Activated naive CD4-positive, alpha-beta T cell treated with anti-CD3 and anti-CD28 coated beads, Interleukin-2, amount 10 ng/mL, durations not matched to agents 7 days and 5 days (primary cell): ENCODE results near the gene MOSPD3.

Experiments used
- CTCF ChIA-PET: fragments of 350-600 bp; sonication (Branson Sonifier 250); formaldehyde crosslinking; loops from one replicate; lab custom pipeline; 2021; ENCODE audit warnings: antibody characterized with exemption; lab: Charles Lee
- DNase-seq: peaks from one replicate; pipeline ENCODE4 v3.0.0-alpha.2; 2020
- H3K27ac Mint-ChIP-seq: one replicate; pipeline ENCODE4 v1.8.0; 2021; ENCODE audit warnings: mild to moderate bottlenecking, moderate library complexity, mixed read lengths
- H3K27me3 Mint-ChIP-seq: one replicate; pipeline ENCODE4 v1.8.0; 2021; ENCODE audit warnings: mild to moderate bottlenecking, mixed read lengths
- H3K36me3 Mint-ChIP-seq: one replicate; pipeline ENCODE4 v1.8.0; 2021; ENCODE audit warnings: mixed read lengths
- H3K4me1 Mint-ChIP-seq: one replicate; pipeline ENCODE4 v1.8.0; 2021; ENCODE audit warnings: mixed read lengths
- H3K4me3 Mint-ChIP-seq: one replicate; pipeline ENCODE4 v1.8.0; 2021; ENCODE audit warnings: mild to moderate bottlenecking, moderate library complexity, mixed read lengths
- H3K9me3 Mint-ChIP-seq: one replicate; pipeline ENCODE4 v1.8.0; 2021; ENCODE audit warnings: mixed read lengths

MOSPD3 gene

GRCh38 chr7:100582041-100582579 is 30.2 kb upstream of the MOSPD3 start:
- CTCF ChIA-PET, result interaction anchor here (1.7 to 9.1 kb wide), 3 partner anchors 18 to 110 kb away, joined by 4 to 130 read pairs (median 16); no protein-coding TSS in a partner anchor
- peak overlapping the region; percentile 98 for H3K27ac Mint-ChIP-seq

GRCh38 chr7:100582650-100583049 is 29.7 kb upstream of the MOSPD3 start:
- peaks cover 33% of the 10 kb centered on the region for H3K36me3 Mint-ChIP-seq
- H3K27me3 Mint-ChIP-seq, result peaks cover 4% of the 10 kb centered on the region
- peaks cover 32% of the 10 kb centered on the region for H3K4me1 Mint-ChIP-seq
- CTCF ChIA-PET, result interaction anchor here (0.6 to 9.1 kb wide), 6 partner anchors 19 to 114 kb away, joined by 3 to 130 read pairs (median 4); no protein-coding TSS in a partner anchor
- H3K4me3 Mint-ChIP-seq, result peak overlapping the region; percentile 89
- H3K9me3 Mint-ChIP-seq, result no peaks in the 10 kb centered on the region
- DNase-seq, result no peak
- peak overlapping the region; percentile 98 for H3K27ac Mint-ChIP-seq

More at GRCh38 chr7:100582041-100582579, 30.2 kb upstream of the MOSPD3 start:
- Mint-ChIP-seq H3K27me3 (peaks cover 4% of the 10 kb centered on the region), H3K9me3 (no peaks in the 10 kb centered on the region), H3K4me3 (peak overlapping the region; percentile 89), H3K4me1 (peaks cover 31% of the 10 kb centered on the region), H3K36me3 (peaks cover 35% of the 10 kb centered on the region)
- DNase-seq, result no peak

GRCh38 chr7:100583132-100584053 is 28.9 kb upstream of the MOSPD3 start:
- peaks cover 38% of the 10 kb centered on the region for H3K4me1 Mint-ChIP-seq
- CTCF ChIA-PET, result interaction anchor here (0.6 to 9.1 kb wide), 6 partner anchors 19 to 115 kb away, joined by 3 to 130 read pairs (median 4); no protein-coding TSS in a partner anchor
- peak; percentile 90 for DNase-seq
- H3K27me3 Mint-ChIP-seq, result peaks cover 5% of the 10 kb centered on the region
- peaks cover 27% of the 10 kb centered on the region for H3K36me3 Mint-ChIP-seq
- H3K9me3 Mint-ChIP-seq, result no peaks in the 10 kb centered on the region
- peak overlapping the region; percentile 89 for H3K4me3 Mint-ChIP-seq
- H3K27ac Mint-ChIP-seq, result peak overlapping the region; percentile 98

GRCh38 chr7:100584054-100584682 is 28.2 kb upstream of the MOSPD3 start:
- Mint-ChIP-seq H3K27ac (peak overlapping the region; percentile 98), H3K27me3 (peaks cover 7% of the 10 kb centered on the region), H3K4me1 (peaks cover 40% of the 10 kb centered on the region), H3K9me3 (no peaks in the 10 kb centered on the region), H3K4me3 (peak overlapping the region; percentile 89), H3K36me3 (peaks cover 21% of the 10 kb centered on the region)
- no peak for DNase-seq
- CTCF ChIA-PET, result interaction anchor here (0.9 to 9.1 kb wide), 6 partner anchors 20 to 121 kb away, joined by 3 to 130 read pairs (median 10); partner anchors contain the start of genes POP7 and TSC22D4

- peak; percentile 38 for DNase-seq
- peaks cover 14% of the 10 kb centered on the region for H3K27me3 Mint-ChIP-seq
- CTCF ChIA-PET, result interaction anchor here (0.6 to 9.1 kb wide), 7 partner anchors 21 to 120 kb away, joined by 3 to 130 read pairs (median 3); partner anchors contain the start of genes MOSPD3, POP7 and TSC22D4
- peak overlapping the region; percentile 98 for H3K27ac Mint-ChIP-seq
- H3K36me3 Mint-ChIP-seq, result peaks cover 21% of the 10 kb centered on the region
- no peaks in the 10 kb centered on the region for H3K9me3 Mint-ChIP-seq
- peak overlapping the region; percentile 89 for H3K4me3 Mint-ChIP-seq
- peaks cover 40% of the 10 kb centered on the region for H3K4me1 Mint-ChIP-seq
Measured at GRCh38 chr7:100584683-100585510, 27.4 kb upstream of the MOSPD3 start.

- Mint-ChIP-seq H3K27me3 (peaks cover 22% of the 10 kb centered on the region), H3K36me3 (peaks cover 21% of the 10 kb centered on the region), H3K9me3 (no peaks in the 10 kb centered on the region), H3K4me3 (peak within 1 kb of the TSS; percentile 89), H3K4me1 (peaks cover 40% of the 10 kb centered on the region), H3K27ac (peak within 1 kb of the TSS; percentile 98)
- peak; percentile 75 for DNase-seq
- CTCF ChIA-PET, result interaction anchor here (0.6 to 9.1 kb wide), 12 partner anchors 11 to 526 kb away, joined by 3 to 130 read pairs (median 4); partner anchors contain the start of genes MOSPD3, POP7, SLC12A9 and TSC22D4
Measured at GRCh38 chr7:100585511-100586265, 26.7 kb upstream of the MOSPD3 start, which contains the start of gene LRCH4. TSS of gene LRCH4 (minus strand) at chr7:100586129. CDS start at chr7:100586100, 29 bp downstream.

- Mint-ChIP-seq H3K36me3 (peaks cover 21% of the 10 kb centered on the region), H3K4me3 (peak within 1 kb of the TSS; percentile 89), H3K9me3 (no peaks in the 10 kb centered on the region), H3K27me3 (peaks cover 30% of the 10 kb centered on the region), H3K4me1 (peaks cover 36% of the 10 kb centered on the region), H3K27ac (peak within 1 kb of the TSS; percentile 98)
- CTCF ChIA-PET, result interaction anchor here (0.6 to 9.1 kb wide), 11 partner anchors 11 to 527 kb away, joined by 3 to 130 read pairs (median 4); partner anchors contain the start of genes MOSPD3, POP7 and SLC12A9
- DNase-seq, result peak; percentile 100
Measured at GRCh38 chr7:100586266-100587025, 25.9 kb upstream of the MOSPD3 start, which contains the start of gene FBXO24. TSS of gene FBXO24 (plus strand) at chr7:100586328. CDS start at chr7:100586626, 298 bp downstream.

- H3K27me3 Mint-ChIP-seq, result peaks cover 42% of the 10 kb centered on the region
- CTCF ChIA-PET, result interaction anchor here (0.8 to 9.1 kb wide), 13 partner anchors 11 to 456 kb away, joined by 3 to 130 read pairs (median 3); partner anchors contain the start of gene AGFG2
- H3K4me3 Mint-ChIP-seq, result peak overlapping the region; percentile 61
- peaks cover 20% of the 10 kb centered on the region for H3K4me1 Mint-ChIP-seq
- peak overlapping the region; percentile 35 for H3K27ac Mint-ChIP-seq
- peaks cover 14% of the 10 kb centered on the region for H3K36me3 Mint-ChIP-seq
- DNase-seq, result no peak
- no peaks in the 10 kb centered on the region for H3K9me3 Mint-ChIP-seq
Measured at GRCh38 chr7:100588438-100588837, 23.9 kb upstream of the MOSPD3 start.

- H3K4me3 Mint-ChIP-seq, result no peak overlapping the region
- H3K4me1 Mint-ChIP-seq, result peaks cover 15% of the 10 kb centered on the region
Measured at GRCh38 chr7:100589341-100589947, 22.9 kb upstream of the MOSPD3 start.

GRCh38 chr7:100590077-100590737 is 22.1 kb upstream of the MOSPD3 start:
- no peak for DNase-seq
- peaks cover 50% of the 10 kb centered on the region for H3K27me3 Mint-ChIP-seq
- no peak overlapping the region for H3K27ac Mint-ChIP-seq
- H3K4me1 Mint-ChIP-seq, result peaks cover 15% of the 10 kb centered on the region
- peaks cover 3% of the 10 kb centered on the region for H3K36me3 Mint-ChIP-seq
- no peaks in the 10 kb centered on the region for H3K9me3 Mint-ChIP-seq
- CTCF ChIA-PET, result interaction anchor here (0.9 to 9.1 kb wide), 3 partner anchors 9 to 33 kb away, joined by 3 to 130 read pairs (median 12); no protein-coding TSS in a partner anchor
- H3K4me3 Mint-ChIP-seq, result no peak overlapping the region

More at GRCh38 chr7:100589341-100589947, 22.9 kb upstream of the MOSPD3 start:
- peaks cover 7% of the 10 kb centered on the region for H3K36me3 Mint-ChIP-seq
- no peak overlapping the region for H3K27ac Mint-ChIP-seq
- CTCF ChIA-PET, result interaction anchor here (0.8 to 9.1 kb wide), 9 partner anchors 10 to 457 kb away, joined by 3 to 130 read pairs (median 3); partner anchors contain the start of gene AGFG2
- H3K27me3 Mint-ChIP-seq, result peaks cover 46% of the 10 kb centered on the region
- DNase-seq, result no peak
- H3K9me3 Mint-ChIP-seq, result no peaks in the 10 kb centered on the region
